ENCODE data around the gene TPD52L2.

TPD52L2 gene

GRCh38 chr20:63894358-63895201 is 29.5 kb downstream of the TPD52L2 start, which contains the start of gene DNAJC5:
Gene DNAJC5 (plus strand): TSS chr20:63895126. CDS start chr20:63928346, 33,220 bp downstream.
- Histone ChIP-seq H3K27me3 (replicated peaks; ENCODE audit: control insufficient read depth, insufficient read depth, low read length) (no peaks in the 10 kb centered on the region), H3K9me3 (ENCODE audit: control insufficient read depth, low read length) (no peaks in the 10 kb centered on the region), H3K4me3 (ENCODE audit: low read length) (peak within 1 kb of the TSS; percentile 92), H3K36me3 (ENCODE audit: control insufficient read depth, insufficient read depth, low read length, severe bottlenecking) (peaks cover 28% of the 10 kb centered on the region), H3K4me1 (ENCODE audit: control insufficient read depth, insufficient read depth, low read length) (peaks cover 29% of the 10 kb centered on the region), H3K9ac (ENCODE audit: low read length) (peak within 1 kb of the TSS; percentile 95)
- peak; percentile 98 for DNase-seq (ENCODE audit: low read depth)

- H3K9me3 ChIP-seq (ENCODE audit: control insufficient read depth, low read length) = no peaks in the 10 kb centered on the region
- H3K4me1 ChIP-seq (ENCODE audit: control insufficient read depth, insufficient read depth, low read length) = peaks cover 22% of the 10 kb centered on the region
- H3K4me3 ChIP-seq (ENCODE audit: low read length) = peak overlapping the region; percentile 92
- peak overlapping the region; percentile 95 for H3K9ac ChIP-seq (ENCODE audit: low read length)
- no peak for DNase-seq (ENCODE audit: low read depth)
- H3K36me3 ChIP-seq (ENCODE audit: control insufficient read depth, insufficient read depth, low read length, severe bottlenecking) = peaks cover 20% of the 10 kb centered on the region
- H3K27me3 ChIP-seq (replicated peaks; ENCODE audit: control insufficient read depth, insufficient read depth, low read length) = no peaks in the 10 kb centered on the region
These were observed 30.3 kb downstream of the TPD52L2 start for GRCh38 chr20:63895202-63895951.

GRCh38 chr20:63895952-63896263 is 30.8 kb downstream of the TPD52L2 start:
- H3K27me3 ChIP-seq (replicated peaks; ENCODE audit: control insufficient read depth, insufficient read depth, low read length) = no peaks in the 10 kb centered on the region
- H3K36me3 ChIP-seq (ENCODE audit: control insufficient read depth, insufficient read depth, low read length, severe bottlenecking) = peaks cover 14% of the 10 kb centered on the region
- H3K9me3 ChIP-seq (ENCODE audit: control insufficient read depth, low read length) = no peaks in the 10 kb centered on the region
- H3K4me3 ChIP-seq (ENCODE audit: low read length) = peak overlapping the region; percentile 92
- peak overlapping the region; percentile 95 for H3K9ac ChIP-seq (ENCODE audit: low read length)
- DNase-seq (ENCODE audit: low read depth) = peak; percentile 63
- H3K4me1 ChIP-seq (ENCODE audit: control insufficient read depth, insufficient read depth, low read length) = peaks cover 22% of the 10 kb centered on the region

- Histone ChIP-seq H3K4me1 (ENCODE audit: control insufficient read depth, insufficient read depth, low read length) (peaks cover 22% of the 10 kb centered on the region), H3K9me3 (ENCODE audit: control insufficient read depth, low read length) (no peaks in the 10 kb centered on the region), H3K9ac (ENCODE audit: low read length) (peak overlapping the region; percentile 95), H3K4me3 (ENCODE audit: low read length) (peak overlapping the region; percentile 92), H3K36me3 (ENCODE audit: control insufficient read depth, insufficient read depth, low read length, severe bottlenecking) (peaks cover 8% of the 10 kb centered on the region), H3K27me3 (replicated peaks; ENCODE audit: control insufficient read depth, insufficient read depth, low read length) (no peaks in the 10 kb centered on the region)
- peak; percentile 59 for DNase-seq (ENCODE audit: low read depth)
These were observed 31.4 kb downstream of the TPD52L2 start for GRCh38 chr20:63896264-63897105.

GRCh38 chr20:63897978-63898561 is 33.0 kb downstream of the TPD52L2 start:
- peak overlapping the region; percentile 49 for H3K9ac ChIP-seq (ENCODE audit: low read length)
- peaks cover 4% of the 10 kb centered on the region for H3K36me3 ChIP-seq (ENCODE audit: control insufficient read depth, insufficient read depth, low read length, severe bottlenecking)
- H3K4me3 ChIP-seq (ENCODE audit: low read length) = no peak overlapping the region
- peaks cover 22% of the 10 kb centered on the region for H3K4me1 ChIP-seq (ENCODE audit: control insufficient read depth, insufficient read depth, low read length)
- DNase-seq (ENCODE audit: low read depth) = no peak
- no peaks in the 10 kb centered on the region for H3K27me3 ChIP-seq (replicated peaks; ENCODE audit: control insufficient read depth, insufficient read depth, low read length)
- no peaks in the 10 kb centered on the region for H3K9me3 ChIP-seq (ENCODE audit: control insufficient read depth, low read length)

GRCh38 chr20:63898882-63899558 is 34.0 kb downstream of the TPD52L2 start:
- H3K9me3 ChIP-seq (ENCODE audit: control insufficient read depth, low read length) = no peaks in the 10 kb centered on the region
- H3K9ac ChIP-seq (ENCODE audit: low read length) = no peak overlapping the region
- H3K27me3 ChIP-seq (replicated peaks; ENCODE audit: control insufficient read depth, insufficient read depth, low read length) = no peaks in the 10 kb centered on the region
- H3K4me1 ChIP-seq (ENCODE audit: control insufficient read depth, insufficient read depth, low read length) = peaks cover 17% of the 10 kb centered on the region
- peaks cover 4% of the 10 kb centered on the region for H3K36me3 ChIP-seq (ENCODE audit: control insufficient read depth, insufficient read depth, low read length, severe bottlenecking)
- no peak overlapping the region for H3K4me3 ChIP-seq (ENCODE audit: low read length)
- no peak for DNase-seq (ENCODE audit: low read depth)

GRCh38 chr20:63900413-63900812 is 35.3 kb downstream of the TPD52L2 start:
- no peak overlapping the region for H3K4me3 ChIP-seq (ENCODE audit: low read length)
- H3K4me1 ChIP-seq (ENCODE audit: control insufficient read depth, insufficient read depth, low read length) = peaks cover 14% of the 10 kb centered on the region
- H3K27me3 ChIP-seq (replicated peaks; ENCODE audit: control insufficient read depth, insufficient read depth, low read length) = no peaks in the 10 kb centered on the region
- peaks cover 4% of the 10 kb centered on the region for H3K36me3 ChIP-seq (ENCODE audit: control insufficient read depth, insufficient read depth, low read length, severe bottlenecking)
- no peak overlapping the region for H3K9ac ChIP-seq (ENCODE audit: low read length)
- no peaks in the 10 kb centered on the region for H3K9me3 ChIP-seq (ENCODE audit: control insufficient read depth, low read length)
- no peak for DNase-seq (ENCODE audit: low read depth)

GRCh38 chr20:63903796-63904561 is 38.9 kb downstream of the TPD52L2 start:
- DNase-seq (ENCODE audit: low read depth) = no peak
- no peaks in the 10 kb centered on the region for H3K36me3 ChIP-seq (ENCODE audit: control insufficient read depth, insufficient read depth, low read length, severe bottlenecking)
- H3K9ac ChIP-seq (ENCODE audit: low read length) = no peak overlapping the region
- H3K4me1 ChIP-seq (ENCODE audit: control insufficient read depth, insufficient read depth, low read length) = peaks cover 13% of the 10 kb centered on the region
- no peak overlapping the region for H3K4me3 ChIP-seq (ENCODE audit: low read length)
- H3K9me3 ChIP-seq (ENCODE audit: control insufficient read depth, low read length) = no peaks in the 10 kb centered on the region
- H3K27me3 ChIP-seq (replicated peaks; ENCODE audit: control insufficient read depth, insufficient read depth, low read length) = no peaks in the 10 kb centered on the region

GRCh38 chr20:63908008-63908682 is 43.1 kb downstream of the TPD52L2 start:
- no peak overlapping the region for H3K9ac ChIP-seq (ENCODE audit: low read length)
- H3K4me1 ChIP-seq (ENCODE audit: control insufficient read depth, insufficient read depth, low read length) = peaks cover 13% of the 10 kb centered on the region
- H3K9me3 ChIP-seq (ENCODE audit: control insufficient read depth, low read length) = no peaks in the 10 kb centered on the region
- no peak for DNase-seq (ENCODE audit: low read depth)
- H3K4me3 ChIP-seq (ENCODE audit: low read length) = no peak overlapping the region
- H3K27me3 ChIP-seq (replicated peaks; ENCODE audit: control insufficient read depth, insufficient read depth, low read length) = no peaks in the 10 kb centered on the region
- no peaks in the 10 kb centered on the region for H3K36me3 ChIP-seq (ENCODE audit: control insufficient read depth, insufficient read depth, low read length, severe bottlenecking)
